ENCODE measurements around the gene ABR. TPM values are rescaled to one million over a fixed set of nuclear protein-coding genes. Genes with fewer than 3 reads are reported as not detected.

Gene ABR
- polyA plus RNA-seq, 1 experiment, result 65.4 TPM

DNA sequence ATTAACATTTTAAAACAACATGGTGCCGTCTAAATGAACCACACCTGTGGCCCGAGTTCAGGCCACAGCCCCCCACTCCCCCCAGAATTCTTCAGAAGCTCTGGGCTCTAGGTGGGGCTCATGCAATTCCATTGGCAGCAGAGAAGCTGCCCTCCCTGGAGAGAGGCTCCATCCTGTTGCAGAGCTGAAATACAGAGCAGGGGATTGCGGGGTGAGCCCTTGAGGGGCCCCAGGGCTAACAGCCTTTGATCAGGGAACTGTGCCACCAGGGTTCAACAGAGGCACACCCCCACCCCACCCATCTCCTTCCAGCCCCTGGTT is 69.3 kb downstream of the ABR start:
- DNase-seq (ENCODE audit: low read depth), result no peak
- Histone ChIP-seq H3K27me3 (ENCODE audit: control insufficient read depth, insufficient read depth, low read length) (no peaks in the 10 kb centered on the region), H3K36me3 (ENCODE audit: control insufficient read depth, insufficient read depth, low read length) (no peaks in the 10 kb centered on the region), H3K4me3 (ENCODE audit: low read depth, low read length) (no peak overlapping the region)
- TF ChIP-seq, protein P1, sequence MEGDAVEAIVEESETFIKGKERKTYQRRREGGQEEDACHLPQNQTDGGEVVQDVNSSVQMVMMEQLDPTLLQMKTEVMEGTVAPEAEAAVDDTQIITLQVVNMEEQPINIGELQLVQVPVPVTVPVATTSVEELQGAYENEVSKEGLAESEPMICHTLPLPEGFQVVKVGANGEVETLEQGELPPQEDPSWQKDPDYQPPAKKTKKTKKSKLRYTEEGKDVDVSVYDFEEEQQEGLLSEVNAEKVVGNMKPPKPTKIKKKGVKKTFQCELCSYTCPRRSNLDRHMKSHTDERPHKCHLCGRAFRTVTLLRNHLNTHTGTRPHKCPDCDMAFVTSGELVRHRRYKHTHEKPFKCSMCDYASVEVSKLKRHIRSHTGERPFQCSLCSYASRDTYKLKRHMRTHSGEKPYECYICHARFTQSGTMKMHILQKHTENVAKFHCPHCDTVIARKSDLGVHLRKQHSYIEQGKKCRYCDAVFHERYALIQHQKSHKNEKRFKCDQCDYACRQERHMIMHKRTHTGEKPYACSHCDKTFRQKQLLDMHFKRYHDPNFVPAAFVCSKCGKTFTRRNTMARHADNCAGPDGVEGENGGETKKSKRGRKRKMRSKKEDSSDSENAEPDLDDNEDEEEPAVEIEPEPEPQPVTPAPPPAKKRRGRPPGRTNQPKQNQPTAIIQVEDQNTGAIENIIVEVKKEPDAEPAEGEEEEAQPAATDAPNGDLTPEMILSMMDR (IDR thresholded peaks at IDR 0.05; ENCODE audit: insufficient read depth, low read depth, low read length), result no peak
- POLR2A ChIA-PET, result no interaction called here
- CTCF ChIA-PET, result interaction anchor here (2.8 kb wide), 1 partner anchor 12 kb away, joined by 13 read pairs; no protein-coding TSS in a partner anchor

- Histone ChIP-seq H3K27me3 (ENCODE audit: control insufficient read depth, insufficient read depth, low read length) (no peaks in the 10 kb centered on the region), H3K4me3 (ENCODE audit: low read depth, low read length) (peak overlapping the region; percentile 71), H3K36me3 (ENCODE audit: control insufficient read depth, insufficient read depth, low read length) (no peaks in the 10 kb centered on the region)
- TF ChIP-seq, protein P1 (IDR thresholded peaks at IDR 0.05; ENCODE audit: insufficient read depth, low read depth, low read length), result 0 out of 2 replicates have a peak, but pooled peaks have one; percentile 11
- ChIA-PET CTCF (interaction anchor here (2.8 kb wide), 1 partner anchor 12 kb away, joined by 13 read pairs; no protein-coding TSS in a partner anchor), POLR2A (no interaction called here)
- DNase-seq (ENCODE audit: low read depth), result no peak
These were observed 69.9 kb downstream of the ABR start for GRCh38 chr17:1109606-1110540.

DNA sequence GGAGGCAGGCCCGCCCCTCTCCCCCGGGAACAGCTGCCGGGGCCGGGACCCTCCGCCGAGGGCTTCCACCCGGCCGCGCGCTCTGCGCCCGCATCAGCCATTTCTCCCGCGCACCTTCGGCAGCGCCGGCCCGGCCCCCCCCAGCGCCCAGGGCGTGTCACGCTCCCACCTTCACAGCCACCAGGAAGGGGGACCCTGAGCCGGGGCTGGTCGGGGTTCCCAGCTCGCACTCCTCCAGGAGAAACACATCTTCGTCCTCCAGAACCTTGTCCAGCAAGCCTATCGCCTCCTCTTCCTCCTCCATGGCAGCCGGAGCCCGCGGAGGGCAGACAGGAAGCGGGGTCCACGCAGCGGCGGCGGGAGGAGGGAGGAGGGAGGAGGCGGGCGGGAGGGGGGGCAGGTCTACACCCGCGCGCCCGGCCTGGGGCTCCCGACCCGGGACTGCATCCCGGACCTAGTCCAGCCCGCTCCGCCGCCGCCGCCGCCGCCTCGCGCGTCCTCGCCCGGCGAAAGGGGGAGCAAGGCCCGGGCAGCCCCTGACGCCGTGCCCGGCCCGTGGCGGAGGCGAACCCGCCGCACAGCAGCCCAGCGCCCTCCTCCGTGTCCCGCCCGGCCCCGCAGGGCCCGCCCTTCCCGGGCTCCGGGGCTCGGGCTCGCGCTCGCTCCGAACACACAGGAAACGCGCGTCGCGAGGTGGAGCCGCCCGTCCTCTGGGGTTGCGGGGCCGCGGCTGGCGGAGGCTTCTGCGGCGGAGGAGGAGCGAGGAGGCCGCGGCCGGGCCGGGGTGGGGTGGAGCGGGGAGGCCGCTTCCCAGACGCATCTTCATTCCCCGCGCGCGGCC is 70.8 kb downstream of the ABR start:
- CTCF ChIA-PET, result interaction anchor here (1.3 to 1.6 kb wide), 2 partner anchors 12 to 13 kb away, joined by 4 to 5 read pairs; no protein-coding TSS in a partner anchor
- H3K4me3 ChIP-seq (ENCODE audit: low read depth, low read length), result peak overlapping the region; percentile 71
- POLR2A ChIA-PET, result no interaction called here

DNA sequence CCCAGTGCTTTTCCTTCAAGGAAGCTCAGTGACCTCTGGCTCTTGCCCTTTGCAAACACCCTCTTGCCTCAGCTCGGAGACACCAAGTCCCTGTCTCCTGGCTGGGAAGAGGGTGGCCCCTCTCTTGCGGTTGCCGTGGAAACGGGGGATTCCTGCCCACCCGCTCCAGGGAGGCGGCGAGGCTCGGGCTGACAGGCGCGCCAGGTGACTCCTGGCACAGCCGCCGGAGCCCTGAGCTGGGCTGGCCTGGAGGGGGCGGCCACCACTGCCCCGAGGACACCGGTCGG is 71.4 kb downstream of the ABR start:
- TF ChIP-seq, protein P1 (IDR thresholded peaks at IDR 0.05; ENCODE audit: insufficient read depth, low read depth, low read length), result no peak
- Histone ChIP-seq H3K4me3 (ENCODE audit: low read depth, low read length) (peak overlapping the region; percentile 71), H3K27me3 (ENCODE audit: control insufficient read depth, insufficient read depth, low read length) (no peaks in the 10 kb centered on the region), H3K36me3 (ENCODE audit: control insufficient read depth, insufficient read depth, low read length) (peaks cover 1% of the 10 kb centered on the region; the same call in 1 of the 2 replicates)
- ChIA-PET POLR2A (no interaction called here), CTCF (interaction anchor here (1.3 to 1.6 kb wide), 2 partner anchors 12 to 14 kb away, joined by 4 to 5 read pairs; no protein-coding TSS in a partner anchor)
- DNase-seq (ENCODE audit: low read depth), result no peak

More for the DNA sequence above, 70.8 kb downstream of the ABR start:
- Histone ChIP-seq H3K36me3 (ENCODE audit: control insufficient read depth, insufficient read depth, low read length) (peaks cover 1% of the 10 kb centered on the region; the same call in 1 of the 2 replicates), H3K27me3 (ENCODE audit: control insufficient read depth, insufficient read depth, low read length) (no peaks in the 10 kb centered on the region)
- TF ChIP-seq, protein P1 (IDR thresholded peaks at IDR 0.05; ENCODE audit: insufficient read depth, low read depth, low read length), result no peak
- no peak for DNase-seq (ENCODE audit: low read depth)

All from BJ (cell line).